Neural progenitor cell (in vitro differentiated cells): Measurements from ENCODE around the gene NCAM1. TPM values are rescaled to one million over a fixed set of nuclear protein-coding genes. Genes with fewer than 3 reads are reported as not detected.
A peak's percentile ranks its signal among the peaks of the same experiment; 100 is the strongest.

Experiments
- DNase-seq: peaks from one replicate; pipeline ENCODE4 v3.0.0-alpha.2; 2016; ENCODE audit warnings: low spot score
- H2AFZ ChIP-seq: fragments of 200-600 bp; sonication (generic); replicated peaks from 2 replicates; pipeline ENCODE4 v1.6.1; 2016; ENCODE audit warnings: antibody characterized with exemption
- H3F3A ChIP-seq: fragments of 200-600 bp; sonication (generic); 2 replicates; pipeline ENCODE4 v1.6.1; 2016; ENCODE audit warnings: antibody characterized with exemption, low read depth
- H3K27ac ChIP-seq: fragments of 200-600 bp; sonication (generic); 2 replicates; pipeline ENCODE4 v1.5.1; 2016; ENCODE audit warnings: mild to moderate bottlenecking
- H3K27me3 ChIP-seq: fragments of 200-600 bp; sonication (generic); 2 replicates; pipeline ENCODE4 v1.6.1; 2016; ENCODE audit warnings: mild to moderate bottlenecking, moderate library complexity
- H3K36me3 ChIP-seq: fragments of 200-600 bp; sonication (generic); 2 replicates; pipeline ENCODE4 v1.5.1; 2016
- H3K4me1 ChIP-seq: fragments of 200-600 bp; sonication (generic); 2 replicates; pipeline ENCODE4 v1.6.1; 2016; ENCODE audit warnings: mixed run types
- H3K4me2 ChIP-seq: fragments of 200-600 bp; sonication (generic); 2 replicates; pipeline ENCODE4 v1.6.1; 2016
- H3K4me3 ChIP-seq: fragments of 200-600 bp; sonication (generic); 2 replicates; pipeline ENCODE4 v1.5.1; 2016
- H3K79me2 ChIP-seq: fragments of 200-600 bp; sonication (generic); 2 replicates; pipeline ENCODE4 v1.6.1; 2016; ENCODE audit warnings: low read depth
- H3K9ac ChIP-seq: fragments of 200-600 bp; sonication (generic); 2 replicates; pipeline ENCODE4 v1.6.1; 2016
- H3K9me3 ChIP-seq: fragments of 200-600 bp; sonication (generic); 2 replicates; pipeline ENCODE4 v1.5.1; 2016; ENCODE audit warnings: low read depth
- H4K20me1 ChIP-seq: fragments of 200-600 bp; sonication (generic); 2 replicates; pipeline ENCODE4 v1.6.1; 2016; ENCODE audit warnings: low read depth
- H3K27ac Mint-ChIP-seq: 3 replicates; pipeline ENCODE4 v1.8.0; 2021; ENCODE audit warnings: mixed read lengths
- H3K27me3 Mint-ChIP-seq: 2 replicates; pipeline ENCODE4 v1.8.0; 2022; ENCODE audit warnings: low read depth, mild to moderate bottlenecking, inconsistent platforms, moderate library complexity, mixed read lengths; ENCODE audit not compliant: insufficient read depth
- H3K36me3 Mint-ChIP-seq: 3 replicates; pipeline ENCODE4 v1.8.0; 2021; ENCODE audit warnings: mixed read lengths
- H3K4me1 Mint-ChIP-seq: 3 replicates; pipeline ENCODE4 v1.8.0; 2021; ENCODE audit warnings: mixed read lengths
- H3K4me3 Mint-ChIP-seq: 3 replicates; pipeline ENCODE4 v1.8.0; 2021; ENCODE audit warnings: mild to moderate bottlenecking, moderate library complexity, mixed read lengths
- H3K9me3 Mint-ChIP-seq: 3 replicates; pipeline ENCODE4 v1.8.0; 2020; ENCODE audit warnings: mixed read lengths
- CTCF ChIP-seq: fragments of 200-600 bp; sonication (generic); IDR thresholded peaks from 2 replicates; pipeline ENCODE4 v1.5.1; 2017; ENCODE audit warnings: antibody characterized with exemption, mild to moderate bottlenecking
- EZH2 ChIP-seq: fragments of 200-600 bp; sonication (generic); IDR thresholded peaks from 2 replicates; pipeline ENCODE4 v1.6.1; 2017; ENCODE audit warnings: antibody characterized with exemption, mild to moderate bottlenecking, moderate library complexity
- EZH2phosphoT487 ChIP-seq: fragments of 200-600 bp; sonication (generic); IDR thresholded peaks from 2 replicates; pipeline ENCODE4 v1.6.1; 2017; ENCODE audit warnings: antibody characterized with exemption
- total RNA-seq: library from RNA; depleted of rRNA; stranded (reverse); fragments of >200 nt; gene quantifications from 2 replicates; pipeline ENCODE4 v1.2.3, GENCODE V29; 2015; ENCODE audit warnings: low replicate concordance

Gene NCAM1
- total RNA-seq, 1 donor from 2014 or later = 17.5 TPM

- Mint-ChIP-seq H3K27me3 (peaks cover 2% of the 10 kb centered on the region), H3K9me3 (peaks cover 2% of the 10 kb centered on the region), H3K36me3 (peaks cover 4% of the 10 kb centered on the region), H3K4me3 (no peak overlapping the region), H3K4me1 (peaks cover 18% of the 10 kb centered on the region), H3K27ac (no peak overlapping the region)
- Histone ChIP-seq H2AFZ (no peak overlapping the region), H3K27me3 (no peaks in the 10 kb centered on the region), H3K4me2 (peak overlapping the region; percentile 28), H3K9ac (no peak overlapping the region), H3K36me3 (no peaks in the 10 kb centered on the region), H3F3A (peaks cover 14% of the 10 kb centered on the region), H3K27ac (peak overlapping the region; percentile 55), H4K20me1 (no peaks in the 10 kb centered on the region), H3K4me3 (no peak overlapping the region), H3K79me2 (no peaks in the 10 kb centered on the region), H3K4me1 (peaks cover 18% of the 10 kb centered on the region), H3K9me3 (no peaks in the 10 kb centered on the region)
- DNase-seq = peak; percentile 62
- TF ChIP-seq CTCF = no peak
- TF ChIP-seq EZH2 = no peak
- no peak for TF ChIP-seq EZH2phosphoT487
These were observed 45.8 kb downstream of the NCAM1 start for GRCh38 chr11:113006896-113007445.

GRCh38 chr11:113014262-113015097, 53.3 kb downstream of the NCAM1 start:
- H3K27me3 Mint-ChIP-seq = peaks cover 2% of the 10 kb centered on the region
- no peak for DNase-seq

GRCh38 chr11:113015098-113015455, 53.9 kb downstream of the NCAM1 start:
- Histone ChIP-seq H2AFZ (no peak overlapping the region), H3K4me3 (no peak overlapping the region), H3K27ac (no peak overlapping the region), H3K36me3 (no peaks in the 10 kb centered on the region), H3K79me2 (no peaks in the 10 kb centered on the region), H3K9ac (no peak overlapping the region), H4K20me1 (no peaks in the 10 kb centered on the region), H3F3A (no peaks in the 10 kb centered on the region), H3K9me3 (no peaks in the 10 kb centered on the region), H3K4me2 (no peak overlapping the region), H3K27me3 (no peaks in the 10 kb centered on the region), H3K4me1 (no peaks in the 10 kb centered on the region)
- H3K4me1 Mint-ChIP-seq = peaks cover 3% of the 10 kb centered on the region
- H3K4me3 Mint-ChIP-seq = no peak overlapping the region
- H3K27ac Mint-ChIP-seq = peak overlapping the region; percentile 65
- H3K9me3 Mint-ChIP-seq = peaks cover 2% of the 10 kb centered on the region
- H3K27me3 Mint-ChIP-seq = peaks cover 2% of the 10 kb centered on the region
- no peak for DNase-seq
- H3K36me3 Mint-ChIP-seq = no peaks in the 10 kb centered on the region
- TF ChIP-seq EZH2phosphoT487 = no peak
- no peak for TF ChIP-seq CTCF
- TF ChIP-seq EZH2 = no peak

More at GRCh38 chr11:113014262-113015097, 53.3 kb downstream of the NCAM1 start:
- Mint-ChIP-seq H3K4me1 (peaks cover 3% of the 10 kb centered on the region), H3K9me3 (peaks cover 2% of the 10 kb centered on the region), H3K27ac (peak overlapping the region; percentile 65), H3K4me3 (no peak overlapping the region), H3K36me3 (no peaks in the 10 kb centered on the region)
- Histone ChIP-seq H3K9me3 (no peaks in the 10 kb centered on the region), H3K4me2 (no peak overlapping the region), H3K27ac (no peak overlapping the region), H3K36me3 (no peaks in the 10 kb centered on the region), H2AFZ (no peak overlapping the region), H3F3A (no peaks in the 10 kb centered on the region), H3K4me1 (no peaks in the 10 kb centered on the region), H3K27me3 (no peaks in the 10 kb centered on the region), H3K4me3 (no peak overlapping the region), H3K79me2 (no peaks in the 10 kb centered on the region), H3K9ac (no peak overlapping the region), H4K20me1 (no peaks in the 10 kb centered on the region)
- TF ChIP-seq EZH2 (no peak), EZH2phosphoT487 (no peak), CTCF (no peak)
